ENCODE results near the gene DNLZ.

The DNLZ gene

DNA sequence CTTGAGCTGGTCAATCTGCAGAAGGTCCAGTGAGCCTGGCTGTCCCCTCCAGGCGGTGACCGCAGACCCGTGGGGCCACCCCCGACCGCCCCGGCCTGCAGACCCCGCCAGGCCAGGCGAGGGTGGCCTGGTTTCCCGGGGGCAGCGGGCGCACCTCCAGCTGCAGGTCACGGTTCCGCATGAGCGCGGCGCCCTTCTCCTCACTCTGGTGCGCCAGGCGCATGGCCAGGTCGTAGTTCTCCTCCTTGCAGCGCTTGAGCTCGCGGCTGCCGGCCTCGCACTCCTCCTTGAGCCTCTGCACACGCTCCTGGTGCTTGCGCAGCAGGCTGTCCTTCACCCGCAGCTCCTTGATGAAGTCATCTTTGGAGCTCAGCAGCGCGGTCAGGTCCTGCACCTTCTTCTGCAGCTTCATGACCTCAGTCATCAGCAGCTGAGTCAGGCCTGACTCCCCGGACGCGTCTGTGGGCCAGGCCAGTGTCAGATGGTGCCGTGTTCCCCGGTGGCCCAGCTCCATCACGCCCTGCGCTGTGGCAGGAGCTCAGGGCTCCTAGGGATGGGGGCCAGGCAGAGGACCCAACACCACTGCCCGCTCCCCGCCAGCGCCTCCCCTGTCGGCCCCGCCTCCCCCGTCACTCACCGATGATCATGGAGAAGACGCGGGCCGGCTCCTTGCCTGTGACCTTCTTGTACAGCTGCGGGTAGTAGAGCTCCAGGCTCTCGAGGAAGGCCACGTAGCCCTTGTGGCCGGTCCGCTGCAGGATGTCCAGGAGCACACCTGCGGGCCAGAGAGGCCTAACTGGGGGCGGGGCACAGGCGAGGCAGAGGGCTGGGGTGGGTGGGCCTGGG, 7.4 kb upstream of the DNLZ start:
- no peak for TF ChIP-seq CTCF (IDR thresholded peaks at IDR 0.05; ENCODE audit: control insufficient read depth, extremely low read depth, insufficient read depth)
- DNase-seq (ENCODE audit: low read depth) = no peak

DNA sequence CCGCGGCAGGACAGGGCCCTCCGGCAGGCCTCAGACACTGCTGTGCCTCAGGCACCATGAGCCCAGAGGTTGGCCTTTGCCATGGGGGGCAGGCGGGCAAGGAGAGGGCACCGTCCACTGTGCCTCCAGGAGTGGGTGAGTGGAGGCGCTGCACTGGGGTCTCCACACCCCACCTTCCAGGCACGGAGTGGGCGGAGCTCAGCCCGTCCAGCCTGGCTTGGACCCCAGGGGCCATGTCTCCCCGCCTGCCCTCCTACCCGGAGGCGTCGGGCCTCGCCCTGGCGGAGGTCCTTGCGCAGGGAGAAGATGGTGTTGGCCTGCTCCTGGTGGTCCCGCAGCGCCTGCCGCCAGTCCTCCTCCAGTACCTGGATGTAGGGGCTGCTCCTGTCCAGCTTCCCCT, 6.5 kb upstream of the DNLZ start:
- no peak for TF ChIP-seq CTCF (IDR thresholded peaks at IDR 0.05; ENCODE audit: control insufficient read depth, extremely low read depth, insufficient read depth)
- no peak for DNase-seq (ENCODE audit: low read depth)
- no peak overlapping the region for H3K4me3 ChIP-seq (ENCODE audit: low read depth, low read length)

More for the DNA sequence above, 7.4 kb upstream of the DNLZ start:
- H3K4me3 ChIP-seq (ENCODE audit: low read depth, low read length) = no peak overlapping the region

- DNase-seq (ENCODE audit: low read depth) = no peak
- H3K4me3 ChIP-seq (ENCODE audit: low read depth, low read length) = no peak overlapping the region
- no peak for TF ChIP-seq CTCF (IDR thresholded peaks at IDR 0.05; ENCODE audit: control insufficient read depth, extremely low read depth, insufficient read depth)
Observed at GRCh38 chr9:136368190-136368589, 4.6 kb upstream of the DNLZ start.

DNA sequence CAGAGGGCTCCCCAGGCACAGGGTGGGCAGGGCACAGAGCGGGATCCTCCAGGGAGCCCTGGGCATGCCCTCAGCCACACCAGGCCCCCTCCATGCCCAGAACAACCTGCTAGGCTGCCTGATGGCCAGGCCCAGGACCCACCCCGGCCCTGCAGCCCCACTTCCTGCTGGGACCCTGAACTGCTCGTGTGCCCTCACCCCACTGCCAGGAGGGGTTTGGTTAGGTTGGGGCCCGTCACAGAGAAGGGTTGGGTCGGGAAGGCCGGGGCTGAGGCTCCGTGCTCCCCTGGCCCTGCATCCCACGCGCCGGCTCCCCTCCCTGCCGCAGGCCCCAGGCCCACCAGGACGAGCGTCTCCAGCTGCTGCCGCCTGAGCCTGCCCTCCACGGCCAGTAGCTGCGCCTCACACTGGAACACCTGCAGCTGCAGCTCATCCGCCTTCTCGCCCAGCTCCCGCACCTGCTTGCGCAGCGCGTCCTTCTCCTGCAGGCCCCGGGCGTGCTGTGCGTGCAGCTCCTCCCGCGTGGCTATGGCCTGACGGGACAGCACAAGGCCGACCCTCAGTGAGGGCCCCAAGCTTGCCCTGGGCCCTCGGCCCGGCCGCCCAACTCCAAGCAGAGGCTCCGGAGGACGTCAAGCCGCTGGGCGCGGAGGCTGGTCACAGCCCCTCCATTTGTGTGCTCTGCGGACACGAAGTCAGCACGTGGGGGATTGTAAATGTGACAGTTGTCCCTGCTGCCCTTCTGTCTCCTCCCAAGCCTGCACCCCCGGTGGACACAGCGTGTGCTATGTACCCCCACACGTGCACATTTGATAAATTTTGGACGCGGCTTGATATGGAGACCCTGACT, 4.0 kb upstream of the DNLZ start:
- DNase-seq (ENCODE audit: low read depth) = no peak
- TF ChIP-seq CTCF (IDR thresholded peaks at IDR 0.05; ENCODE audit: control insufficient read depth, extremely low read depth, insufficient read depth) = no peak
- no peak overlapping the region for H3K4me3 ChIP-seq (ENCODE audit: low read depth, low read length)

DNA sequence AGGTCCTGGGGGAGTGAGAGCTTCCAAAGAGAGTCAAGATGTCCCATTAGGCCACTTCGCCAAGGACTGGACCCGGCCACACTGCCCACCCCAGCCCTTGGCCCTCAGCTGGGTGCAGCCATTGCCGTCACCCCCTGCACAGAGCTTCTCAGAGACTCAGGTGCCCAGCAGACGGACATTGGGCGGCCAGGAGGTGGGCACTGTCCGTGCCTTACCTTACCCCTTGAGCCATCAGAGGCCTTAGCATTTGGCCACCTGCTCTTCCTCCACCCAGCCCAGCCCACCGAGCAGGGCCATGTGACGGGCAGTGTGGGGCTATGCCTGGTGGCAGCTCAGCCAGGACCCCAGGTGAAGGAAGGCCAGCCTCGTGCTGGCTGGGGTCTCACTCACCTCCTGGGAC, 3.3 kb upstream of the DNLZ start:
- DNase-seq (ENCODE audit: low read depth) = no peak
- TF ChIP-seq CTCF (IDR thresholded peaks at IDR 0.05; ENCODE audit: control insufficient read depth, extremely low read depth, insufficient read depth) = no peak
- no peak overlapping the region for H3K4me3 ChIP-seq (ENCODE audit: low read depth, low read length)

DNA sequence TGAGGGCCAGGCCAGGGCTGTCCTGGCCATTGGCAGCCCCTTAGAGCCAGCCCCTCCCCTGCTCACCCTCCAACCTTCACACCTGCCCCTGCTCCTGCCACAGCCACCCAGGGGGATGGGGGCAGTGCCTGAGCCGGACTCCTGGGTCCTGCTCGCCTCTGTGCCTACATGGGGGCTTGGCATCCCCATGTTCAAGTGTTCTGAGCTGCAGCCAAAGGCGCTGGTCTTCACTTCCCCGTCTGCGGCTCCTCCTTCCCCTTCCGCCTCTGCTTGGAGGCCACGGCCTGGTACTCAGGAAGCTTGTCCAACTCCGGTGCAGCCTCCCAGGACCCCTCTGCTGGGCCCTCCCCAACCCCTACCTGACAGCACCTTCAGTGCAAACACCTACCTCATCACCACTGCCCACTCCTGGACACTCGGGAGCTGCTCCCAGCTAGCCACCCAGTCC, 2.3 kb upstream of the DNLZ start:
- no peak for DNase-seq (ENCODE audit: low read depth)
- no peak overlapping the region for H3K4me3 ChIP-seq (ENCODE audit: low read depth, low read length)

More for the DNA sequence above, 2.3 kb upstream of the DNLZ start:
- no peak for TF ChIP-seq CTCF (IDR thresholded peaks at IDR 0.05; ENCODE audit: control insufficient read depth, extremely low read depth, insufficient read depth)
